Stimulated activated CD4-positive, alpha-beta T cell treated with anti-CD3 and anti-CD28 coated beads, Interleukin-2, amount 100 ng/mL, for 24 hours (primary cell): ENCODE results near the gene RILPL1.
"Not testable (repeated sequence)": the region's sequence is repeated elsewhere in the genome, so short reads cannot be mapped to it uniquely, and the experiment has no call there.

Experiments
- DNase-seq, 2 donors: peaks; one replicate each; pipeline ENCODE4 v3.0.0-alpha.2; 2020

Gene RILPL1

DNA sequence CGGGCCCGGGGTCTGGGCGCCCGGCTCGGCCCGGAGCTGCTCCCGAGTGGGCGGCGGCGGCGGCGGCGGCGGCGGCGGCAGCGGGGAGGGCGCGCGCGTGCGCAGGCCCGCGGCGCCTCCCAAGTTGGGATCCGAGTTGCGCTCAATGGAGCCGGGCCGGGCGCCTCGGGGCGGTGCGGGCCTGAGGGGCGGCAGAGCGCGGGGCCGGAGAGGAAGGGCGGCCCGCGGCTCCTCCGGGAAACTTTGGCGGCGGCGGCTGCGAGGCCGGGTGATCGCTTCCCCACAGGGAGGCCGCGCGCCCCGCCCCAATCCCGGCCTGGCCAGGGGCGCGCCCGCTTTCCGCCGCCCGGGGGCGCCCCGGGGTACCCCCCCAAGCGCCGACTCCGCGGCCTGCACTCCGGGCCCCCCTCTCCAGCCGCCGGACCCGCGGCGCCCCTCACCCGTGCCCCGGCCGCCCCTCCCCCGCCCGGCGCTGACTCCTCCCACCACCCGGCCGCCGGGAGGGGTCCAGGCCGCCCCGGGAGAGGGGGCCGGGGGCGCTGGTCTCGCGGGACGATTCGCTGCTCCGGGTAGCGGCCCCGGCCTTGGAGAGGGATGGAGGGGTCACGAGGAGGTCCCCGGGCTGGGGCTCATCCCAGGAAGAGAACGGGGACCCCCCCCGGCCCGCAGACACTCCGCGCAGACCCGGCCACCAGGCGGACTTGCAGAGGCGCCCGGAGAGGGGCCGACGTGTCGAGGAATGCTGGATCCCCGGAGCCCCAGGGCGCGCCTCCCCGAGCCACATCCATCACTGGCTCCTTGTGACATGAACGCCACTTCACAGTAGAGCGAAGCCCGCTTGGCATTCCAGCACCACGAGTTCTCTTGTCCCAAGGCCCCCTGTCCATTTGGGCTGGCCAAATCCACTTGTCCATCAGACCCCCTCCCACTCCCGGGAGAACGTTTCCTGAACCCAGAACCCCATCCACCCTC is at the start of gene RILPL1:
RILPL1 (minus strand) TSS at position 48 of the 972 bp plus-strand sequence. CDS start 237 bp downstream, outside the sequence.
- peak; percentile 47 to 62 for DNase-seq

- DNase-seq = no peak
Measured at GRCh38 chr12:123580772-123581171, 47.3 kb upstream of the RILPL1 start.

GRCh38 chr12:123578829-123579228 is 45.3 kb upstream of the RILPL1 start:
- not testable (repeated sequence) for DNase-seq

- no peak for DNase-seq
Measured at GRCh38 chr12:123578243-123578642, 44.7 kb upstream of the RILPL1 start.

DNA sequence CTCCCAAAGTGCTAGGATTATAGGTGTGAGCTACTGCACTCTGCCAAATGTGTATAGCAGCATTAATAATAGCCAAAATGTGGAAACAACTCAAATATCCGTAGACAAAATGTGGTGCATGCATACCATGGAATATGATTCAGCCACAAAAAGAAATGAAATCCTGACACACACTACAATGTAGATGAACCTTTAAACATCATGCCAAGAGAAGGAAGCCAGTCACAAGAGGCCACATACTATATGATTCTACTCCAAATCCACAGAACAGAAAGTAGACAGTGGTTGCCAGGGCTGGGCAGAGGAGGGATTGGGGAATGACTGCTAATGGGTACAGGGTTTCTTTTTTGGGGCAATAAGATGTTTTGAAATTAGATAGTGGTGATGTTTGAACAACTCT is 43.1 kb upstream of the RILPL1 start:
- no peak for DNase-seq

- DNase-seq = no peak
Measured at GRCh38 chr12:123573870-123574269, 40.4 kb upstream of the RILPL1 start.

GRCh38 chr12:123572391-123572790 is 38.9 kb upstream of the RILPL1 start:
- no peak for DNase-seq

GRCh38 chr12:123571343-123571813 is 37.9 kb upstream of the RILPL1 start:
- no peak for DNase-seq

DNA sequence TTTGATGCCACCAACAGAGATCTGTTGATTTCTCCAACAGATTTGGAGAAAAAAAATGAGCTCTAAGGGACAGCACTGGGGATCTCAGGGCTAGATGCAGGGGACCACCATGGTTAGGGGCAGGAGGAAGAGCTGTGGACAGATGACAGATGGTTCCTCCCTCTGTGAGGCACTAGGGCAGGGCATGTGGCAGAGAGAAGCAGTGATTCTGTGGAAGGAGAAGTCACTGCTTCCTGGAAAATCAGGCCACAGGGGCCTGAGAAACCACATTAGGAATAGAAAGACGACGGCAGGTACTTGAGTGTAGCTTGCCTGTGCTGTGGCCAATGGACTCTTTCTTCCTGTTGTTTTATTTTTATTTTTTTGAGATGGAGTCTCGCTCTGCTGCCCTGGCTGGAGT is 25.9 kb upstream of the RILPL1 start:
- no peak for DNase-seq

- DNase-seq = not testable (repeated sequence)
Measured at GRCh38 chr12:123558487-123558886, 25.0 kb upstream of the RILPL1 start.

- DNase-seq = not testable (repeated sequence)
Measured at GRCh38 chr12:123554843-123555242, 21.3 kb upstream of the RILPL1 start.

- not testable (repeated sequence) for DNase-seq
Measured at GRCh38 chr12:123554136-123554535, 20.6 kb upstream of the RILPL1 start.

GRCh38 chr12:123550700-123551099 is 17.2 kb upstream of the RILPL1 start:
- no peak for DNase-seq

GRCh38 chr12:123548107-123548506 is 14.6 kb upstream of the RILPL1 start:
- no peak for DNase-seq

DNA sequence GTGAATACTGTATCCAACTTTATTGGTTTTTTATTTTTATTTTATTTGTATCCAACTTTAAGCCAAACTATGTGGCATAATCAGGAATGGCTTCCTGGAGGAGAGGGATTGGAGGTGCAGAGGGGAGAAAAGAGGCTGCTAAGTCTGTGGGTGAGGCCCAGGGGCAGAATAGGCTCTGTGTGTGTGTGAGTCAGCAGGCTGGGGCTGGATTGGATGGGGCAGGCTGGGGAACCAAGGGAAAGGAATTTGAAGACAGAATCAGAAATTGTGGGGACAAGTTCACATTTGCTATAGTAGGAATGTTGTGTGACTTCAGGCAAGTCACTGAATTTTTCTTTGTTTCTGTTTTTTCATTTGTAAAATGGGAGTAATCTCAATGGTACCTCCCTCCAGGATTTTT is 12.8 kb upstream of the RILPL1 start:
- DNase-seq = no peak

DNA sequence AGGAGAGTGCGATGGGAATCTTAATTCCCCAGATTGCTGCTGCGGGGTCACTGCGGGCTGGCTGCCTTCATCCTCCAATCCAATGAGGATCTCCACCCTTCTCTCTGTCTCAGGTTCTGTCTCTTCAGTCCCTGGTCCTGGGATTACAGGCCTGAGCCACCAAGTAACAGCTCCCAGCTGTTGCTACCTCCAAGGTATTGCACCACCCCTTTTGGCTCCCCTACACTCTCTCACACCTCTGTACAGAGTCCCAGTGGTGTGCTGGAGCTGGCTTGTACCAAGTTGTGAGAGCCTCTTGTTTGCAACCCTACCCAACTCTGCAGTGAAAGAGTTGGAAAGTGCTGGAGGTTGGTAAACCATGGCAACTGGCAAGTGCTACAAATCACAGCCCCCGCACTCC is 10.0 kb upstream of the RILPL1 start:
- no peak for DNase-seq

DNA sequence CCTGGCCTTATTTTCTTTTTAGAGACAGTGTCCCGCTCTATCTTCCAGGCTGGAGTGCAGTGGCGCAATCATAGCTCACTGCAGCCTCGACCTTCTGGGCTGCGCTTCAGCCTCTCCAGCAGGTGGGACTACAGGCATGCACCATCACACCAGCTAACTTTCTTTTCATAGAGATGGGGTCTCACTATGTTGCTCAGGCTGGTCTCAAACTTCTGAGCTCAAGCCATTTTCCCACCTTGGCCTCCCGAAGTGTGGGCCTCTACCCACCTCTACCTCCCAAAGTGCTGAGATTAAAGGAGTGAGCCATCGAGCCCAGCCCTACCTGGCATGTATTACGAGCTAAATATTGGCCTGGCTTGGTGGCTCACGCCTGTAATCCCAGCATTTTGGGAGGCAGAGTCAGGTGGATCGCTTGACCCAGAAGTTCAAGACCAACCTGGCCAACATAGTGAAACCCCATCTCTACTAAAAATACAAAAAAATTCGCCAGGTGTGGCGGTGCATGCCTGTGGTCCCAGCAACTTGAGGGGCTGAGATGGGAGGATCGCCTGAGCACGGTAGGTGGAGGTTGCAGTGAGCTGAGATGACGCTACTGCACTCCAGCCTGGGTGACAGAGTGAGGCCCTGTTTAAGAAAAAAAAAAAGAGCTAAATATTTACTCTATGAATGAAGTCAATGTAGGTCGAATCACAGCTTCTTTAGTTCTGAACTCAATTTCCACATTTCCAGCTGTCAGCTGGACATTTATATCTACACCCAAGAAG is 7.6 kb upstream of the RILPL1 start:
- no peak for DNase-seq

DNA sequence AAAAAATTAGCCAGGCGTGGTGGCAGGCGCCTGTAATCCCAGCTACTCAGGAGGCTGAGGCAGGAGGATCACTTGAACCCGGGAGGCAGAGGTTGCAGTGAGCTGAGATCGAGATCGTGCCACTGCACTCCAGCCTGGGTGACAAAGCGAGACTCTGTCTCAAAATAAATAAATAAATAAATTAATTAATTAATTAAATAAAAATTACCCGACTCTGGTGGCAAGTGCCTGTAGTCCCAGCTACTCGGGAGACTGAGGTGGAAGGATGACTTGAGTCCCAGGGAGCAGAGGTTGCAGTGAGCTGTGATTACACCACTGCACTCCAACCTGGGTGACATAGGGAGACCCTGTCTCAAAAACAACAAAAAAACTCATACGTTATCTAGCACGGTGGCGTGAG is 2.4 kb upstream of the RILPL1 start:
- DNase-seq = not testable (repeated sequence)

DNA sequence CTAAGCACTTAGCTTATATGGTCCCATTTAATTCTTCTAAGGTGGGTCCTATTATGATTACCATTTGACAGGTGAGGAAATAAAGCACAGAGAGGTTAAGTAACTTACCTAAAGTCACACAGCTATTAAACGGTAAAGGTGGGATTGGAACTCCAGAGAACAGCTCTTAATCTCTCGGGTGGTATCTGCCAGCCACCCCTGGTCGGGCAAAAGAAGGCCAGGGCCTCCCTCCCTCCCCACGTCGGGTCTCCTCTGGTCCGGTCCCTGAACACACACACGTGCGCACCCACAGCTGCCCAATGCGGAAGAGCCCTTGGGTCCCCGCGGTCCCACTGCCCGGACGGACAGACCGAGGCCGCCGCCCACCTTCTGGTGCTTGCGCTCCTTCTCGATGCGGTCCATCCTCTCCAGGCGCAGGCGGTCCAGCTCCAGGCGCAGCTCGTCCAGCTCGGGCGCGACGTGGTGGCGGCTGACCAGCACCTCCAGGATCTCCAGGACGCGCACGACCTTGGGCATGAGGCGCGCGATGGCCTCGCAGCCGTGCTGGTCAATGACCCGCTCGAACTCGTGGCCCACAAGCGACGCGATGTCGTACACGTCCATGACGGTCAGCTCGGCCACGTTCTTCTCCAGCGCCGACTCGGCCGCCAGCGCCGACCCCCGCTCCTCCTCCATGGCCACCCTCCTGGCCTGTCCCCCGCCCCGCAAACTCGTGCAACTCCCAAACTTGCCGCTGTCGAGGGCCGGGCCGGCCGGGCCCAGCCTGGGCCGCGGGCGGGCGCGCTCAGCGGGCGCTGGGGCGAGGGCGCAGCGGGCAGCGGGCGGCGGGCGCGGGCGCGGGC is 490 bp downstream of the RILPL1 start:
- DNase-seq = peak in 1 of 2 donors; percentile 39

DNA sequence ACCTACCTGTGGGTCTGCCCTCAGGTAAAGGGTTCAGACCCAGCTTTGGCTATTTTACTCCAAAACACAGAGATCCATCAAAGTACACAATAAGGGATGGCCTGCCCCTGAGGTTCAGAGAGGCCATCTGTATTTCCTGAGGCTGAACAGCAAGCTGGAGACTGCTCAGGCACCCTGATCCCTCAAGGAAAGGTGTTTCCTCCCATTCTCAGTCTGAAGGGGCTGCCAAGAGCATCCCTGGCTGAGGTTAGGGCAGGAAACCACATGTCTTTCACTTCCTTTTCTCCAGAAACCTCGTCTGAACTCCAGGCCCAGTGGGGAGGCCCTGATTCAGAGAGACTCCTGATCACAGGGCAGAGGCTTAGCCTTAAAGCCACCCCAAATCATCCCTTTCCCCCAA is 1.5 kb downstream of the RILPL1 start:
- DNase-seq = peak in 1 of 2 donors; percentile 14

DNA sequence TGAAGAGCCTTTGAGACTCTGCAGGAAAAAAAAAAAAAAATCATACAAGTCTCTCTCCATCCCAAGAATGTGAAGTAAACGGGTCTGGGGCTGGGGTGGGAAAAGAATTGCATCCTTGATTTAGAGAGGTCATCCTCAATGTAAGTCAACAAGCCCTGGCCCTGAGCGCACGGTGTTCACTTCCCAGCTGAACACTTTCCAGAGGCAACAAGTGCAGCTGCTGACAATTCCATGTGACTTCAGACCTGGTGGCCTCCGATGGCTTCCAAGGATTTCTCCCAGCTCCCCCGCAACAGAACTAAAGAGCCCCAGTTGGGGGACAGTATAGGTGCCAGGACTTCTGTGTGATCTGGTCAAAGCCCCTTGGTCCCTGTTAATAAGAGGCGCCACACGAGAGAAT is 2.4 kb downstream of the RILPL1 start:
- no peak for DNase-seq

GRCh38 chr12:123530668-123531067 is 2.9 kb downstream of the RILPL1 start:
- no peak for DNase-seq

DNA sequence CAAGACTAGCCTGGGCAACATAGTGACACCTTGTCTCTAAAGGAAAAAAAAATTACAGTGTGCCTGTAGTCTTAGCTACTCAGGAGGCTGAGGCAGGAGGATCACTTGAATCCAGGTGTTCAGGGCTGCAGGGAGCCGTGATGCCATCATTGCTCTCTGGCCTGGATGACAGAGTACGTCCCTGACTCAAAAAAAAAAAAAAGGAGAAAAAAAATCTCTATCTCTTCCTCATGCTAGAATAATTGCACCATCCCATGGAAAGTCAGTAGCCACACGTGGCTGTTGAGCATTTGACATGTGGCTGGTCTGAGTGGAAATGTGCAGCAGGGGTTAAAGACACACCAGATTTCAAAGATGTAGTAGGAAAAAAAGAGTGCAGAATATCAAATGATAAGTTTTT is 3.8 kb downstream of the RILPL1 start:
- no peak for DNase-seq
